ENCODE results near the gene ARAP1. TPM values are rescaled to one million over a fixed set of nuclear protein-coding genes. Genes with fewer than 3 reads are reported as not detected.

The ARAP1 gene
- total and polyA plus RNA-seq, 2 experiments from 2014 or later, result 41.5 to 200 TPM

DNA sequence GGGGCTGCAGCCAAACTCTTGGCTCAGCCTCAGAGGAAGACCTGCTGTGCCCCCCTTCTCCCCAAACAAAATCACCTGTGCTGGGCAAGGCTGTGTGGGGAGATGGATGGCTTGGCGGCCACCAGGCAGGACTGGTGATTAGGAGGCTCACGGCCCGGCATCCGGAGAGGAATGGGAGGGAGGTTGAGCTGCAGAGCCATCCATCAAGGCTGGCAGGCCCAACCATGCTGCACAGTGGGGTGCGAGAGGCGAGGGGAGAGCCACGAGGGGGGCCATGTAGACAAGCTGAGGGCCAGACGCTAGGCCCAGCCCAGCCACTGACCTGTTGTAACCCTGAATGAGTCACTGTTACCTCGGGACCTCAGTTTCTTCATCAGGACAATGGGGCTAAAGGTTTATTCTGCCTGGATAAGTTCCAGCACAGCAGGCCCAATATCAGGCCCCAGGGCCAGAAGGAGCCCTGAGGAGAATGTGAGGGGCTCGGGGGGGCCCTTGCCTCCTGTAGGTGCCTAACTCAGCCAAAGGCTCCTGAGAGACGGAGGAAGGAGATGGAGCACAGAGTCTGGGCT is 96.2 kb downstream of the ARAP1 start:
- Histone ChIP-seq H3K4me1 (ENCODE audit: low read depth) (peaks cover 10% of the 10 kb centered on the region), H3K27me3 (no peaks in the 10 kb centered on the region), H3K4me3 (no peak overlapping the region), H3K9me3 (ENCODE audit: low read depth) (no peaks in the 10 kb centered on the region), H3K27ac (no peak overlapping the region), H3K36me3 (no peaks in the 10 kb centered on the region)
- DNase-seq (ENCODE audit: low read depth in 1 of 2, low spot score in 1 of 2), result no peak
- no peak for TF ChIP-seq CTCF (IDR thresholded peaks at IDR 0.05; ENCODE audit: low read depth, low read length)

DNA sequence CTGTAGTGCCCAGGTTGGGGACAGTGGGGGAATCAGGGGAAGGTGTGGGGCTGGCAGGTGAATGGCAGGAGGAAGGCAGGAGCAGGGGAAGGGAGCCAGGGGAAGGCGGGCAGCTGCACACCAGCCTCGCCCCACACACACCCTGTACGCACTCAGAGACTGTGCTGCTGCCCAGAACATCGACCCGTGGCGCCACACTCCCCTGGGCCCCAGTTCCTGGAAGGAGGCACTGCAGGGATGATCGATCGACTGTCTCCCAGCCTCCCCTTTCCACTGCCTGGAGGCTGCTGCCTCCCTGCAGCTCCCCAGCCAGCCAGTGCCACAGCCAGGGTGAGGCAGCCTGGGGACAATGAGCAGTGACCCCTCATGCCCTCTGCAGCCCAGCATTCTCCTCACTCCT is 97.2 kb downstream of the ARAP1 start:
- no peak for DNase-seq (ENCODE audit: low read depth in 1 of 2, low spot score in 1 of 2)
- Histone ChIP-seq H3K9me3 (ENCODE audit: low read depth) (no peaks in the 10 kb centered on the region), H3K27ac (no peak overlapping the region), H3K36me3 (no peaks in the 10 kb centered on the region), H3K27me3 (no peaks in the 10 kb centered on the region), H3K4me3 (no peak overlapping the region), H3K4me1 (ENCODE audit: low read depth) (peaks cover 10% of the 10 kb centered on the region)
- TF ChIP-seq CTCF (IDR thresholded peaks at IDR 0.05; ENCODE audit: low read depth, low read length), result no peak

- DNase-seq (ENCODE audit: low read depth in 1 of 2, low spot score in 1 of 2), result no peak
- no peak overlapping the region for H3K4me3 ChIP-seq
Observed at GRCh38 chr11:72653649-72654048, 98.6 kb downstream of the ARAP1 start.

GRCh38 chr11:72652873-72653630 is 99.2 kb downstream of the ARAP1 start:
- peak in 1 of 2 donors; percentile 28 for DNase-seq (ENCODE audit: low read depth in 1 of 2, low spot score in 1 of 2)
- Histone ChIP-seq H3K4me3 (no peak overlapping the region), H3K27me3 (no peaks in the 10 kb centered on the region), H3K4me1 (ENCODE audit: low read depth) (peaks cover 10% of the 10 kb centered on the region), H3K27ac (no peak overlapping the region), H3K9me3 (ENCODE audit: low read depth) (no peaks in the 10 kb centered on the region), H3K36me3 (no peaks in the 10 kb centered on the region)
- no peak for TF ChIP-seq CTCF (IDR thresholded peaks at IDR 0.05; ENCODE audit: low read depth, low read length)

More at GRCh38 chr11:72653649-72654048, 98.6 kb downstream of the ARAP1 start:
- Histone ChIP-seq H3K9me3 (ENCODE audit: low read depth) (no peaks in the 10 kb centered on the region), H3K27ac (no peak overlapping the region), H3K27me3 (no peaks in the 10 kb centered on the region), H3K36me3 (no peaks in the 10 kb centered on the region), H3K4me1 (ENCODE audit: low read depth) (peaks cover 10% of the 10 kb centered on the region)
- TF ChIP-seq CTCF (IDR thresholded peaks at IDR 0.05; ENCODE audit: low read depth, low read length), result no peak

DNA sequence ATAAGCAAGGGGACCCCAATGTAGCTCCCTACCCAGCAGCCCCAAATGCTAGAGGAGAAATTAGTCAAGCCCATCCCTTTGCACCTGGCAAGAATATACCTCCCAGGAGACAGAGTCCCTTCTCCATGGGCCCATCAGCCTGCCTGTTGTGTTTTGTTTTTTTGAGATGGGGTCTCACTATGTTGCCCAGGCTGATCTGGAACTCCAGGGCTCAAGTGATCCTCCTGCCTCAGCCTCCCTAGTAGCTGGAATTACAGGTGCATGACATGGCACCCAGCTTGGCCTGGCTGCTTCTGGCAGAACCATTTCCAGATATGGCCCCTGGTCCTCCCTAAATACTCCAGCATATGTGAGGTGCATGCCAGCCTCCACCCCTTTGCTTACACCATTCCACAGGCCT is 100.1 kb downstream of the ARAP1 start:
- no peaks in the 10 kb centered on the region for H3K27me3 ChIP-seq
- TF ChIP-seq CTCF (IDR thresholded peaks at IDR 0.05; ENCODE audit: low read depth, low read length), result no peak
- no peak overlapping the region for H3K27ac ChIP-seq
- no peaks in the 10 kb centered on the region for H3K9me3 ChIP-seq (ENCODE audit: low read depth)
- peaks cover 10% of the 10 kb centered on the region for H3K4me1 ChIP-seq (ENCODE audit: low read depth)
- no peaks in the 10 kb centered on the region for H3K36me3 ChIP-seq
- H3K4me3 ChIP-seq, result no peak overlapping the region
- no peak for DNase-seq (ENCODE audit: low read depth in 1 of 2, low spot score in 1 of 2)
